Measurements from ENCODE around the gene PLCD3. TPM values are rescaled to one million over a fixed set of nuclear protein-coding genes. Genes with fewer than 3 reads are reported as not detected.

The PLCD3 gene
- total and polyA plus RNA-seq, 2 of the 8 experiments (the other 6 are each of a cell fraction or from before 2014, with no cell fraction given): 26.5 to 48.1 TPM

DNA sequence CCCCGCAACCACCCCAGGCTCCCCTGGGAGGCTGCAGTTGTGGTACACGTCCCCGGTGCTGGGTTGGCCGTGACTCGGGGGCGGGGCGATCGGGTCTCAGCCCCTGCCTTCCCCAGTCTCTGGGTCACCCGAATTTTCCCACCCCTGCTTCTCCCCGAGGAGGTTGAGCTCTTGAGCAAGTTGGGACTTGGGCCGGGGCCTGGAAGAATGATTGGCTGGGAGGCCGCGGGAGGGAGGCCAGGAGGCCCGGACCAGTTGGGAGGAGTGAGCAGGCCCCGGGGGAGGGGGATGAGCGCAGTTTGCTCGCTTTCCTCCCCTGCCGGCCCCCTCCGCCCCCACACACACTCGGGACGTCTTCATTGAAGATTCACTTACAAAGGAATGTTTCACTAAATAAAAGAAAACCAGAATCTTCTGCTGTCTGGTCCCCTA is 11.5 kb upstream of the PLCD3 start (continued):
- TF ChIP-seq NANOG (IDR thresholded peaks at IDR 0.05; ENCODE audit: insufficient read depth, low read depth, low read length, poor library complexity, severe bottlenecking) (no peak), TAF1 (IDR thresholded peaks at IDR 0.05; ENCODE audit: low read depth, low read length) (0 out of 2 replicates have a peak, but pooled peaks have one; percentile 5), TBP (IDR thresholded peaks at IDR 0.05; ENCODE audit: low read depth, low read length) (no peak), SAP30 (IDR thresholded peaks at IDR 0.05; ENCODE audit: insufficient read depth, insufficient replicate concordance, low read length) (no peak), POLR2AphosphoS5 (IDR thresholded peaks at IDR 0.05; ENCODE audit: low read depth, low read length) (no peak), GTF2F1 (IDR thresholded peaks at IDR 0.05; ENCODE audit: borderline replicate concordance, low read depth, low read length) (no peak), BACH1 (IDR thresholded peaks at IDR 0.05; ENCODE audit: low read length) (no peak), TAF7 (optimal IDR thresholded peaks at IDR 0.05; ENCODE audit: borderline replicate concordance, low read depth, low read length) (no peak), MAX (IDR thresholded peaks at IDR 0.05) (no peak), HDAC2 (IDR thresholded peaks at IDR 0.05; ENCODE audit: borderline replicate concordance in 1 of 2, low read depth in 2 of 2, low read length in 2 of 2) (0 out of 4 replicates have a peak, but pooled peaks of 1 of the 2 experiments have one; percentile 22), KDM1A (IDR thresholded peaks at IDR 0.05; ENCODE audit: borderline replicate concordance, low read length) (peak; percentile 98), BCL11A (IDR thresholded peaks at IDR 0.05; ENCODE audit: low read depth in 2 of 2, low read length in 2 of 2) (no peak), CREB1 (IDR thresholded peaks at IDR 0.05) (no peak)
